Left renal cortex interstitium (tissue), 4 donors: ENCODE results near the gene DUS2. TPM values are rescaled to one million over a fixed set of nuclear protein-coding genes. Genes with fewer than 3 reads are reported as not detected.

Experiments
- DNase-seq, 4 donors: peaks; one replicate each; pipeline ENCODE4 v3.0.0-alpha.2; 2013; ENCODE audit warnings: low read depth in 4 of 4, low spot score in 2 of 4, missing footprints in 1 of 4
- polyA plus RNA-seq, 4 donors: library from polyadenylated mRNA; unstranded; fragments of 120-200 nt; gene quantifications; one replicate each; pipeline ENCODE4 v1.2.1, GENCODE V29; 2013; ENCODE audit not compliant: insufficient read length in 4 of 4

DUS2 gene
- polyA plus RNA-seq, 4 donors = 13.5 to 19.5 (median 15.5) TPM

DNA sequence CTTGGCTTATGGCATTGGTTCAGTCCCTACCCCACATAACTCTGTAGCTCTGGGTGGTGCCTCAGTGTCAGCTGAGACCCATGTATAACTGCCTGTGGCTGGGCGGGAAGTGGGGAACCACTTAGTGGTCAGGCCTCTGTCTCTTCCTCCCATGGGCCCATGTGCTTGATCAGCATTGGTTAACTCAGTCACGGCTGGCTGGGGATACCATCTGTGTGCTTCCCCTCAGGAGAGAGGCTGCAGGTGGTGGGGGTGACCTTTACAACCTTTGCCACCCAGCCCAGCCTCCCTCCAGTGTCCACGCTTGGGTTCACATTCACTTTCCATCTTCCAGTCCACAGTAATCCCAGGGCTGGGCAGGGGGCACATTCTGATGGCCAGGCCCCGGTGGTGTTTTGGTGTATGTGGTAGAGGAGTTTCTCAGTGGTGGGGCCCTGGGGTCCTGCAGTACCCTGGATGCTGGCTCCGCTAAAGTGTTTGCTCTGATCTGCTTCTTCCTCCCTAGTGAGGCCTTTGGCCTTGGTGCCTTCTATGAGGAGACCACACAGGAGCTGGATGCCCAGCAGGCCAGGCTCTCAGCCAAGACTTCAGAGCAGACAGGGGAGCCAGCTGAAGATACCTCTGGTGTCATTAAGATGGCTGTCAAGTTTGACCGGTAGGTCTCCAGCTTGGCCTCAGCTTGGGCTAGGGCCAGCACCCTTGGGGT lies 51.9 kb downstream of the DUS2 start:
- DNase-seq = no peak

DNA sequence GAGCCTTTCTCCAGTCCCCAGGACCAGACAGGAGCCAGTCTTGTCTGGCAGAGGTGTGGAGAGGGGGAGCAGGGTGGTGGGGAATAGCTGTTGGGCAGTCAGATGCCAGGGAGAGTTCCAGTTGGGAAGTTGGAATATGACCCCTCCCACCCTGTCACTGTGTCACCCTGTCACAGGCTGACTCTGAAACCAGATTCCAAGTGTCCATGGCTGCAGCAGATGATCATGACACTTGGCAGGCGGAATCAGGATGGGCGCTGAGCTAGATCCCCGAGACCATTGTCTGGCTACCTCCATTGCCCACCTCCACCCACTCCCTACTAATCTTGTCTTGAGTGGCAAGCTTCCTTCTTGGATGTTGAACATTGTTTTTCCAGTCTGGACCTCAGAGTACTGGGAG lies 52.9 kb downstream of the DUS2 start:
- no peak for DNase-seq

DNA sequence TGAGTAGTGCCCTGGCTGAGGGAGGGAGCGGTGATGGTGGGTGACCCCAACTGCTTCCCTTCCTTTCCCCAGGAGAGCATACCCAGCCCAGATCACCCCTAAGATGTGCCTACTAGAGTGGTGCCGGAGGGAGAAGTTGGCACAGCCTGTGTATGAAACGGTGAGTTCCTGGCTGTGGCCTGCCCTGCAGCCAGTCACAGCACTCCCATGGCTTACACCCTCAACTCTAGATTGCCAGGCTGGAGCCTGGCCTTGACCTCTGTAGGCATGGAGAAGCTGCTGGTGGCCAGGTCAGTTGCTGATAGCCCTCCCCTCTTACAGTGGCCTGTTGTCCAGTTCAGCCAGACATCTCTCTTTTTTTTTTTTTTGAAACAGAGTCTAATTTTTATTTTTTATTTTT lies 53.5 kb downstream of the DUS2 start:
- no peak for DNase-seq

DNA sequence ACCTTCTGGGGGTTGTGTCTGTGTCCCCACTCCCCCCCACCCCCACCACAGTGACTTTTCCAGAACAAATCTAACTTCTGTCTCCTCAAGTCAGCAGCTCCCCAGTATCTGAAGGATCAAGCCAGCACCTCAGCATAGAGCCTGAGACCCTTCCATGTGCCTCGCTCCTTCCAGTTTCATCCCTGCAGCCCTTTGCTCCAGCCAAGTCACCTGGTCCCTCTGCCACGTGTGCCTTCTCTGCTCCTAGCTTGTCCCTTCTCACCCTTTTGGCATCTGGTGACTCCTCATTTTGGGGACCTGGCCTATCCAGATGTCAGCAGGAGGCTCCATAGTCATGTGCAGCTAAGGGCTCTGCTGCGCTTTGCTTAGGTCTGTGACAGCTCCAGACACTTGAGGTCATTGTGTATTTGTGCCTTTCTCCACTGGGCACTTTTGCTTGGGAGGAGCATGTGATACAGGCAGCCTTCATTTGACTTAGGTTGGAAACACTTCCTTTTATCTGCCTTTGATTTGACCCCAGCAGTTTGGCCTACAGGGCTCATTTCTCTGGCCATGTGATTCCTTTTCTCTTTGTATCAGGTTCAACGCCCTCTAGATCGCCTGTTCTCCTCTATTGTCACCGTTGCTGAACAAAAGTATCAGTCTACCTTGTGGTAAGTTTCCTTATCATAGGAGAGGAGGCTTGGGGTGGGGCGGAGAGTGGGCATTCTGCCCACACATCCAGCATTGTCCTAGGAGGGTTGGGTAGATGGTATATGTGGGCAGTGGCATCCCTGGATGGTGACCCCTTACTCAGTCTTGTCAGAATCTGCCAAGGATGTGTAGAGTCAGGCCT lies 55.0 kb downstream of the DUS2 start:
- no peak for DNase-seq

DNA sequence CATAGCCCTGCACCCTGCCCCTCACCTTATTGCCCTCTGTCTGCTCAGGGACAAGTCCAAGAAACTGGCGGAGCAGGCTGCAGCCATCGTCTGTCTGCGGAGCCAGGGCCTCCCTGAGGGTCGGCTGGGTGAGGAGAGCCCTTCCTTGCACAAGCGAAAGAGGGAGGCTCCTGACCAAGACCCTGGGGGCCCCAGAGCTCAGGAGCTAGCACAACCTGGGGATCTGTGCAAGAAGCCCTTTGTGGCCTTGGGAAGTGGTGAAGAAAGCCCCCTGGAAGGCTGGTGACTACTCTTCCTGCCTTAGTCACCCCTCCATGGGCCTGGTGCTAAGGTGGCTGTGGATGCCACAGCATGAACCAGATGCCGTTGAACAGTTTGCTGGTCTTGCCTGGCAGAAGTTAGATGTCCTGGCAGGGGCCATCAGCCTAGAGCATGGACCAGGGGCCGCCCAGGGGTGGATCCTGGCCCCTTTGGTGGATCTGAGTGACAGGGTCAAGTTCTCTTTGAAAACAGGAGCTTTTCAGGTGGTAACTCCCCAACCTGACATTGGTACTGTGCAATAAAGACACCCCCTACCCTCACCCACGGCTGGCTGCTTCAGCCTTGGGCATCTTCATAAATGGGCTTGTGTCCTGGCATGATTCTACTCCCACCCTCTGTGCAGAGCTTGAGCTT lies 55.8 kb downstream of the DUS2 start:
- DNase-seq = no peak

DNA sequence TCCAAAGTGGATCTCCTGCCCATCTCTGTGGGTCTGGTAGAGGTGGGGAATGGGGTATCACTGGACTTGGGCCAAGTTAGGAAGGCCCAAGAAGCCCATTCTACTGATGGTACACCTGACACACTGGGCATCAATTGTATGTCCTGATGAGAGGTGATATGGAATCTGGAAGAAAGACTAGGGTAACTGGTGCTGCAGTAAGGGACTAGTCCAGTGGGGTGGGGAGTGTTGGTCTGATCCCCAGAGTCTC lies 56.2 kb downstream of the DUS2 start:
- DNase-seq = no peak

DNA sequence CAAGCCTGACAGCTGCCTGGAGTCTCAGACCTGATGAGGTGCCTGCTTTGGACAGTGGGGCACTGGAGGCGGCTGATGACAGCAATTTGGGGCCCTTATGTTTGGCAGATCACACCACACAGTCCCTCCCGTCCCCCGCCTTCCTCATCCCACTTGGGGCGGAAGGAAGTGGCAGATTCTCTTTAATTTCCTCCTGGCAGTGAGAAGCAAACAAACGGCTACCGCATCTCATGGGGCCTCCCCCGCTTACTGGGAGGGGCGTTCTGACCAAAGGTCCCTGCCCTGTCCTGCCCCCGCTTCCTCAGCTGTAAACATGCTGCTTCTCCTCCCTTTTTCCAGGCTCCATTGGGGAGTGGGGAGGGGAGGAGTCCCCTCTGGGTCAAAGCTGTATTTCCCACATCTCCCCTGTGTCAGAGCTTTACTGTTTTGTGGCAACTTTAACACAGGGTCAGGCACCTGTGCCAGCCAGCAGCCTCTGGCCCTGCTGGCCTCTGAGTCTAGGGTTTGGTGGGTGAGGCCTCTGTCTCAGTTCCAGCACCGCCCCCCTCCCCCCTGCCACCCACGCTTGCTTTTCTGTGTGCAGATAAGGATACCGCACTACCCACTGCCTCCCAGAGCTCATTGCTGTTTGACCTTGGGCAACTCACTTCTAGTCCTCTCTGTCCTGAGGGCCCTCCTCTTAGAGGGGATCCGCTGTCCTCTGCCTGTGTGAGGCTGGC lies 56.7 kb downstream of the DUS2 start:
- peak in 3 of 4 donors; percentile 39 to 69 (median 69) for DNase-seq

DNA sequence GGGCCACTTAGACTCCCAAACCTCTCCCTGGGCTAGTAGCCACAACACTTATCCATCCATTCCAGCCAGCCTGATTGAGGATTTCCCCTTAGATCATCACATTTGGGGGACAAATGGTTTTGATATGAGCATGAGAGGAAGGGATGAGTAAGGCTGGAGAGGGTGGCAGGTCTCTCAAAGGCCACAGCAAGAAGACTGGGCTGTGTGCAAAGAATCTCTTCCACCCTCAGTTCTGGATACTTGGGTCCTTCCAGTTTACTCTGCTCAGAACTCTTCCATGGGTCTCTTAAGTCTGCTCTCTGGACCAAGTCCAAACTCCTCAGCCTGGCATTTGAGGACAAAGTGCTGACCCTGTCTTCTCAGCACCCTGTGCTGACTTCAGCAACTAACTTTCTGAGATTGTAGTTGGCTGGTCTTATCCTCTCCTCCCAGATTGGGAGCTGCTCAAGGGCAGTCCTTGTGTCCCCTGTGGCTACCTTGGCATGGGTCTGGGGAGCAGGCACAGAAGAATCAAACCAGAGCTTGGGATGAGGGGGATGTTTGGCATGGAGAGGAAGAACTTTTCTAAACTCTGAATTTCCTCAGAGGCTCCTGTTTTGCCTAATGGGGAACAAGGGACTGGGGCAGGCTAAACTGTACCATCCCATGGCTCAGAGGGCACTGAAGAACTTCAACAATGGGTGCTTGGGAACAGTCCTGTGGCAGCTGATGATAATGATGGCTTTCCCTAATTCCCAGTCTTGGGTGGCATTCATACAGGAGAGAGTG lies 59.0 kb downstream of the DUS2 start:
- no peak for DNase-seq

DNA sequence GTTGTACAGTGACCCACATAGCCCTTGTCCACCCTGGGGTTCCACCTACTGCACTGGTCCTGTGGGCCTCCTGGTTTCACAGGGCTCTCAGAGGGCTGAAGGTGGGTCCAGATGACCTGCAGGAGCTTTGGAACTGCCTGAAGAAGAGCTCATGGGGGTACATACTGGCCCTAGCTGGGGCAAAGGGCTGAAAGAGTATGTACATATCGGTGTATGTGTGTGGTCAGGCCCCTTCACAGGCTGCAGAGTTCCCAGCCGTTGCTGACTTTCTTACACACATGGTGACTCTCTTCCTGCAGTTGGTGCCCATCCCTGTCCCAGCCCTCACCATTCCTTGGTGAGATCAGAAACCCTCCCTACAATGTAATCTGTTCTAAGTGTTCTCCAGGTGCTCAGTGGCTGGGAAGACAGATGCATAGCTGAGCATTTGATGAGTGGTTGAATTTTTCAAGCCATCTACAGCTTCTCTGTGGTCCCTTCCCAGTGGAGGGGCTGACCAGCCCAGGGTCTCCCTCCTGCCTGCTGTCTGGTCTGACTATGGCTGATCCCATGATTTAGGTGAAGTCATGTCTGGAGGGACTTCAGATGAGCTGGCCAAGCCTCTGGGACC lies 59.6 kb downstream of the DUS2 start:
- DNase-seq = no peak

DNA sequence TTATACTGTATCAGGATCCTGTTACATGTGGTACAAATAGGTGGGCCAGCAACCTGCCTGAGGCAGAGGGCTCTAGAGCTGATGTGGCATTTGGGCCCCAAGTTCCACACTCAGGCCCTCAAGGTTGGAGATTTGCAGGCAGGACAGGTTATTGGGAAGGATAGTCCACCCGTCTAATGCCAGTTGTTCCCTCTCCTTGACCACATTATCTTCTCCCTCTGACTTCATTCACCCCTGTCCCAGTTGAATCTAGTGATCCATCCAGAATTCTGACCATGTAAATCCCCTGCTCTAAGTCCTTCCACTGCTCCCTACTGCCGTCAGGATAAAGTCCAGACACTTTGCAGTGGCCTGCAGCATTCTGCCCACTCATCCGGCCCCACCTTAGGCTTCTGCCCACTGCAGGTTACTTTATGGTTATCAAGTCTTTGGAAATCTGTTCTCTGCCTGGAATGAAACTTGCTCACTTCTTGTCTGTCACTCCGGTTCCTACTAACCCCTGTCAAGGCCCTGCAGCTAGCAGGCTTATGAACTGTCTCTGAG lies 60.2 kb downstream of the DUS2 start:
- no peak for DNase-seq

DNA sequence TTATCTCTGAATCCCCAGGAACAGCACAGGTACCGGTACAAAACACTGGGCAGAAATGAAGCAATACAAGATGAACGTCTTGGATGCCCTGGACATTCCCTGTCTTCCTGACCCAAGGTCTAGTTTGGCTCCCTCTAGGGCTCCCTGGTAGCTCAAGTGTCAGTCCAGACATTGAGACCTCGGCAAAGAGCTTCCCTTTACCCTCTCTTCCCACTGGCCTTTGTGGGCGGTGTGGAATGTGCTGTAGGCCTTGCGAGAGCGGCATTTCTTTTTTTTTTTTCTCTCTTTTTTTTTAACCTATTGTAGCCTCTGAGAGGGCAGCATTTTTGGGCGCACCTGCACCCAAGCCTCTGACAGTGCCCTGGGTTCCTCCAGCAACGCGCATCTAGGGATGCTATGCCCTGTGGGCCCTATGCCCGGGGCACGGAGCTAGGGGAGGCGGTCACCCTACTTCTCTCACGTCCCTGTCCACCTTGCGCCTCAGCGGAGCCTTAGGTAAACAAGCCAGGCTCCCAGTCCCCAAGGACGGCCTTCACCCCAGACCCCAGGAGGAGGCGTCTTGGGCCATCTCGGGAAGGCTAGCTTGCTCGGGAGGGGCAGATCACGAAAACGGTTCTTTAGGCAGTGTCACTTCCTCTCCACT lies 60.9 kb downstream of the DUS2 start:
- DNase-seq = no peak

DNA sequence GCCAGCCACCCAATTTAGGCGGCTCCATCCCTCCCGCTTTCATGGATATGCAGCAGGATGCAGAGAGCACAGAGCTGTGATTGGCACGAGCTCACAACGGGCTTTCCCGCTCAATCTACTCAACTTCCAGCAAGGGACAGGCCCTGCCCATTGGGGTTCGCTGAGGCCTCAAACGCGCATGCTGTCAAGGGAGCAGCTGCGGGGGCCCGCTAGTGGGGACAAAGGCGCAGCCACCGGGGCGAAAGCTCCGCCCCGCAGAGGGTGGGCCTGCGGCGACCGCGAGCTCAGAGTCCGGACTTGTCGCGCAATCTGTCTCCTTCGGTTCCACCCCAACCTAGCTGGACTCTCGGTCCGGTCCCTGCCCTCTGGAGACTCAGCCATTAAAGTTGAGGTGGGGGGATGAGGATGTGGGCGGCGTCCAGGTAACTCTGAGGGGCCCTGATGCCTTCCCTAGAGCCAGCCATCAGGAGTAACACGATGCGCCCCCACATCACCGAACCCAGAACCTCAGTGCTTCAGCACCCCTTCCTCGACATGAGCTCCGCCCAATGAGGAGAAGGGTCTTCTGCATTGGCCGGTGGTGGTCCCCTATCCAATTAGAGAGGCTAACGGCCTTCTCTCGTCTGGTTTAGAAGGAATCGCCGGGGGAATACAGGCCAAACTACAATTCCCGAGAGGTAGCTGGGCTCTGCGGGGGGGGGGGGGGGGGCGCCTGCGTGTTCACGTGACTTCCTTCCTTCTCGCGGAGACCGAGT lies 61.6 kb downstream of the DUS2 start:
- peak; percentile 83 to 92 (median 90) for DNase-seq

DNA sequence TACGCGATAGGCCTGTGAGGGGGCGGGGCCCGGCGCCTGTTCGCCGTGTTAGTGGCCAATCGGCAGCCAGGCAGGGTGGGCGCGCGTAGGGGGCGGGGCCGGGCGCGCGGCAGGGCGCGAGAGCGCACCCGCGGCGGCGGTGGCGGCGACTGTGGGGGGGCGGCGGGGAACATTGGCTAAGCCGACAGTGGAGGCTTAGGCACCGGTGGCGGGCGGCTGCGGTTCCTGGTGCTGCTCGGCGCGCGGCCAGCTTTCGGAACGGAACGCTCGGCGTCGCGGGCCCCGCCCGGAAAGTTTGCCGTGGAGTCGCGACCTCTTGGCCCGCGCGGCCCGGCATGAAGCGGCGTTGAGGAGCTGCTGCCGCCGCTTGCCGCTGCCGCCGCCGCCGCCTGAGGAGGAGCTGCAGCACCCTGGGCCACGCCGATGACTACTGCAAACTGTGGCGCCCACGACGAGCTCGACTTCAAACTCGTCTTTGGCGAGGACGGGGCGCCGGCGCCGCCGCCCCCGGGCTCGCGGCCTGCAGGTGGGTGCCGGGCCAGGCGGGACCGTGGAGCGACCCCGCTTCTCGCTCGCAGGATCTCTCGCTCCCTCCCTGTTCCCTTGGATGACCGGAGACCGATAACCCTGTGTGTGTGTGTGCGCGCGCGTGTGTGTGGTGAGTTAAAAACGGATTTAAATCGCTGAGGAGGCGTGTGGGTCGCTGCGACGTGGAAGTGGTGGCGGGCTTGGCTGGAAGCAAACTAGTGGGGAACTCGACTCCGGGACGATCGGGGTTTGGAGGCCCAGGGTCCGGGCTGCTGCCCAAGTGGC lies 62.4 kb downstream of the DUS2 start, which contains the start of gene NFATC3:
TSS of gene NFATC3 (plus strand) at position 112 of the 813 bp plus-strand sequence. CDS start at position 424, 312 bp downstream.
- DNase-seq = peak in 2 of 4 donors; percentile 26 to 62

DNA sequence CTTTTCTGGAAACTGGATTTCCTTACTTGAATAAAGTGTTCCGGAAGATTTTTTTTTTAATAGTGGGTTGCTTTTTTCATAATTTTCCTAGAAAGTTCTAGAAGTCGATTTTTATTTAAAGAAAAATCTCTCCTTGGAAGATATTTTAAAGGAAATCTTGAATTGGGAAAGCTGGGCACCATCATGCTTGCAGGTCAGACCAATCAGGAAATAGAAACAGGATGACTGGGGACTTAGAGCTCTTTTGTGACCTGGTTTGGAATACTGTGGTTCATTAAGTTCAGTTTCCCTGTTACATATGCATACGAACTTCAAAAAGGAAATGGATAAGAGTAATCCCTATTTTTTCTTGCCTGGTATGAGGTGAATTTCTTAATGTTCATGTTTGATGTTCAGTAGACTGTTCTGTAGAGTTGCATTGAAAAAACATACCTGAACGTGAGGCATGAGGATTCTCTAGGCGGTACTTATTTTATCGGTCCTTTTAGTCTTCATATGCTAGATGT lies 63.3 kb downstream of the DUS2 start:
- DNase-seq = peak in 1 of 4 donors; percentile 13

DNA sequence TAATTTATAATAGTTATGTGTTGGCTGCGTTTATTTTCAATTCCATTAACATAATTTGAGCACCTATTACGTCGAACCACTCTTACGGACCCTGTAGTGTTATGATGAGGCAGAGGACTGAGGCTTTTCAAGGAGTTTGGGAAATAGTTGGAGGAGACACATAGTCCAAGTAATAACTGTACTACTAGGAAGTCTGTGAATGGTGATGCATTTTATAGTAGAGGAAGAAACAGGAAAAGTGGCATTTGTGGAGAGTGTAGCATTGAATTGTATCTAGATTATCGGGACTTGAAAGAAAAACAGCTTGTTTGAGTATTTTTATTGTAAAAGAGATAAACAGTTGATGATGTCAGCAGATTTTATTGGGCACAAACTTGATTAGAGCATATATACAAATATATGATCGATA lies 63.8 kb downstream of the DUS2 start:
- no peak for DNase-seq

DNA sequence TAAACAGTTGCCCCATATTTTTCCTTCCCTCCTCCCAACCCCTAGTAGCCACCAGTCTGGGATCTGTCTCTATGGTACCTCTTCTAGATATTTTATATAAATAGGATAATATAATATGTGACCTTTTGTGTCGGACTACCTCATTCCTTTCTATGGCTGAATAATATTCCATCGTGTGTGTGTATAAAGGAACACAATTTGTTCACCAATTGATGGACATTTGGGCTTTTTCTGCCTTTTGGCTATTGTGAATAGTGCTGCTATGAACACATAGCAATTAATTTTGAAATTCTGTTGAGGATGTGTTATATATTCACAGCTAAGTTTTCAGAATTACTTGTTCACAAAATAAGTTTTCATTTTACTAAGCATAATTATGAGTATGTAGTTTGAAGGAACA lies 64.6 kb downstream of the DUS2 start:
- no peak for DNase-seq
